GM21390 (cell line): ENCODE results near the gene FKBP10.
"Not testable (repeated sequence)": the region's sequence is repeated elsewhere in the genome, so short reads cannot be mapped to it uniquely, and the experiment has no call there.

ENCODE experiments used
- ATAC-seq: cut with Tn5 transposase; IDR thresholded peaks from one replicate; pipeline ENCODE4 v1.9.1; 2021; ENCODE audit not compliant: unreplicated experiment

FKBP10 gene

GRCh38 chr17:41810659-41811548 is 1.9 kb upstream of the FKBP10 start:
- ATAC-seq = no peak

GRCh38 chr17:41811549-41812380 is 1.0 kb upstream of the FKBP10 start, which contains the start of gene P3H4:
Gene P3H4 (minus strand): TSS chr17:41811949. CDS start chr17:41811915, 34 bp downstream.
- ATAC-seq = peak; percentile 64

- no peak for ATAC-seq
These were observed 412 bp downstream of the FKBP10 start for GRCh38 chr17:41813152-41813680.

DNA sequence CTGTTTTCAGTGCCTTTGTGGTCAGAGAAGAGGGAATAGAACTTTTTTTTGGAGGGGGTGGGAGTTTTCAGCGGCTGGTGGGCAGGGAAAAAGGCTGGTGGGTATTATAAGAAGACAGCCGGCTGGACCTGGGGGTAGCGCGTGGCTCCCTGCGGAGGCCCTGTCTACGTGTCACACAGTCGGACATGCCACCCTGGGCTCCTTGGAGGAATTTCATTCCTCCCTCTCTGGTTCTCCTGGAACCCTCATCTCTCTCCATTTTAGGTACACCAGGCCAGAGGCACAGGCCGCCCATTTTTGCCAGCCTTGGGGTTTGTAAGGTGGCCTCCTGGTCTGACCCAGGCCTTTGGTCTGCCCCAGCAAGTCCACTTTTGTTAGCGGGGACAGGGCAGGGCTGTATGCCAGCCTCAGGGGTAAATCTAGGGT is 908 bp downstream of the FKBP10 start:
- ATAC-seq = no peak

DNA sequence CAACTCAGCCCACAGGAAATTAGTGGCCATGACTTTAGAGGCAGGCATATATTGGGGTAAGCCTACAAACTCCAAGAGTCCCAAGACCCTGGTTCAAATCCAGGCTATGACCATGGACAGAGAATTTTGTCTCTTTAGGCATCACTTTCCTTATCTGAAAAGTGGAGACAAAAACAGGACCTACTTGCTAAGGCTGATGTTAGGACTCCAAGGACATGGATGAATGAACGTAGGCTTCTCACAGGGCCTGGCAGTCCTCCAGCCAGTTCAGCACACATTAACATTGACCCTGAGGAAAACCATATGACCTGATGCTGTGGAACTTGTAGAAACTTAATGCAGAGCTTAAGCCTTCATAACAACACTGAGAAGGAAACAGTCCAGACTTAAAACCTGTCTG is 1.4 kb downstream of the FKBP10 start:
- no peak for ATAC-seq

DNA sequence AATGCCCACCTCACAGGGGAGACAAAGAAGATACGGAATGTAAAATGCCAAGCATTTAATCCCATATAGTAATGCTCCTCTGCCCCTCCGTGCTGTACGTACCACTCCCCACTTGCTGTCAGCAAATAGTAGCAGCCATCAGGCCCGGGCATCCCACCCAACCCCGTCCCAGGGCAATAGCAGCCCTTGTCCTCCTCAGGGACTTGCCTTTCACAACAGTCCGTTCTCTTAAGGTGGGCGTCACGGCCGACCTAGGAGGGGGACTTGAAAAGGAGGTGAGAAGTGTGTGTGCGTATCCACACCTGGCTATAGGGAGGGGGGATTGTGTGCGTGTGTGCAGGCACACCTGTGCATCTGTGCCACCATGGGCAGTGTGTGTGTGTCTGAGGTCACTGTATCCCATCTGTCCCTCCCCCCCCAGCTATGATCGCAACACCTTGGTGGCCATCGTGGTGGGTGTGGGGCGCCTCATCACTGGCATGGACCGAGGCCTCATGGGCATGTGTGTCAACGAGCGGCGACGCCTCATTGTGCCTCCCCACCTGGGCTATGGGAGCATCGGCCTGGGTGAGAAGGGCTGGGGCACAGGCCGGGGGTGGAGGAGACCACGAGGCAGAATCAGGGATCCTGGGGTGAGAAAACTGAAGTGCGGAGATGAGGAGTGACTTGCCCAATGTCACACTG is 4.0 kb downstream of the FKBP10 start:
- ATAC-seq = no peak

DNA sequence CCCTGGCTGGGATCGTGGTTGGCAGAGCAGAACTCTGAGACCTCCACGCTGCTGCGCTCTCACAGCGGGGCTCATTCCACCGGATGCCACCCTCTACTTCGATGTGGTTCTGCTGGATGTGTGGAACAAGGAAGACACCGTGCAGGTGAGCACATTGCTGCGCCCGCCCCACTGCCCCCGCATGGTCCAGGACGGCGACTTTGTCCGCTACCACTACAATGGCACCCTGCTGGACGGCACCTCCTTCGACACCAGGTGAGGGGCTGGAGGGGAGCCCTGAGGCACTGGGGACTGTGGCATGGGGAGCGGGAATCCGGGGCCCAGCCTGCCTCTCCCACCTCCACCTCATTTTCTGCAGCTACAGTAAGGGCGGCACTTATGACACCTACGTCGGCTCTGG is 5.2 kb downstream of the FKBP10 start:
- no peak for ATAC-seq

GRCh38 chr17:41821776-41822175 is 9.0 kb downstream of the FKBP10 start:
- no peak for ATAC-seq

DNA sequence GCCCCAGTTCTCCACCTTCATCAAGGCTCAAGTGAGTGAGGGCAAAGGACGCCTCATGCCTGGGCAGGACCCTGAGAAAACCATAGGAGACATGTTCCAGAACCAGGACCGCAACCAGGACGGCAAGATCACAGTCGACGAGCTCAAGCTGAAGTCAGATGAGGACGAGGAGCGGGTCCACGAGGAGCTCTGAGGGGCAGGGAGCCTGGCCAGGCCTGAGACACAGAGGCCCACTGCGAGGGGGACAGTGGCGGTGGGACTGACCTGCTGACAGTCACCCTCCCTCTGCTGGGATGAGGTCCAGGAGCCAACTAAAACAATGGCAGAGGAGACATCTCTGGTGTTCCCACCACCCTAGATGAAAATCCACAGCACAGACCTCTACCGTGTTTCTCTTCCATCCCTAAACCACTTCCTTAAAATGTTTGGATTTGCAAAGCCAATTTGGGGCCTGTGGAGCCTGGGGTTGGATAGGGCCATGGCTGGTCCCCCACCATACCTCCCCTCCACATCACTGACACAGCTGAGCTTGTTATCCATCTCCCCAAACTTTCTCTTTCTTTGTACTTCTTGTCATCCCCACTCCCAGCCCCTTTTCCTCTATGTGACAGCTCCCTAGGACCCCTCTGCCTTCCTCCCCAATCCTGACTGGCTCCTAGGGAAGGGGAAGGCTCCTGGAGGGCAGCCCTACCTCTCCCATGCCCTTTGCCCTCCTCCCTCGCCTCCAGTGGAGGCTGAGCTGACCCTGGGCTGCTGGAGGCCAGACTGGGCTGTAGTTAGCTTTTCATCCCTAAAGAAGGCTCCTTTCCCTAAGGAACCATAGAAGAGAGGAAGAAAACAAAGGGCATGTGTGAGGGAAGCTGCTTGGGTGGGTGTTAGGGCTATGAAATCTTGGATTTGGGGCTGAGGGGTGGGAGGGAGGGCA is 9.7 kb downstream of the FKBP10 start:
- no peak for ATAC-seq

DNA sequence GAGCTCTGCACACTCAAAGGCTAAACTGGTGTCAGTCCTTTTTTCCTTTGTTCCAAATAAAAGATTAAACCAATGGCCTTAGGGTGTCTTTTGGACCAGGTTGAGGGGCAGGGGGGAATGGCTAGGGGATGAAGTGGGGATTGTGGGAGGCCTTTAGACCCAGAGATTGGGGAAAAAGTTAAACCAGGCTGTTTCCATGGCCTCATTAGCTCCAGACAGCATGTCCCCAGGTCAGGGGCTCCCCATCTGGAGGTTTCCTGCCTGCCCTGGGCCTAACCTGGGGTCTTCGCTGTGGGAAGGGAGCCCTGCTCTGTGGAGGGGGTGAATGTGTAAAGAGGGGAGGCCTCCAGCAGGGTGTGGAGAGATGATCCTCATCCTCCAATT is 10.3 kb downstream of the FKBP10 start:
- ATAC-seq = no peak

DNA sequence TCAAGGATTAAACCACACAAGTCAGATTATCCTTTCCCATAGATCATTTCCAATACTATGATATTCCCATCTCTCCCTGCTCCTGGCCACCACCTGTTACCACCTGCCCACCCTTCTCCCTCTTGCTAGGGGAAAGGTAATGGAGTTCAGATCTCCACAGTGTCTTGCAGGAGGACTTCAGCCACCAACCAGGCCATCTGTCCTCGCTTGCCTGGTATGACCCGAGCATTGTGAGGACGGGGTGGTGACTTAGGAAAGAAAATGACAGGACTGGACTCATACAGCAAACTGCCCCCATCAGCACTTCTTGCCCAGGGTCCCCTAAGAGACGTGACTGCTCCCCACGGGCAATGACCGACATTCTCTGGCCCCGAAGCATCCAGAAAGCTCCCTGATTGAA is 10.8 kb downstream of the FKBP10 start:
- no peak for ATAC-seq

DNA sequence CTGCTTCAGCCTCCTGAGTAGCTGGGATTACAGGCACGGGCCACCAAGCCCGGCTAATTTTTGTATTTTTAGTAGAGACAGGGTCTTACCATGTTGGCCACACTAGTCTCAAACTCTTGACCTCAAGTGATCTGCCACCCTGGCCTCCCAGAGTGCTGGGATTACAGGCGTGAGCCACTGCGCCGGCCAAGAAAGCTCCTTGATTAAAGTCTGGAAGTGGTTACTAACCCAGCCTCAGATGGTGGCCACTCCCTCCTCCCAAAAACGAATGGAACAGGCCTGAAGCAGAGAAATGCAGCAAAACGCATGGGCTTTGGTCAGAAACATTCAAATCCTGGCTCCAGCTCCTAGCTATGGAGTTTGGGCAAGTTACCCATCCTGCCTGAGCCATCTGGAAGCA is 11.3 kb downstream of the FKBP10 start:
- ATAC-seq = no peak

GRCh38 chr17:41825175-41825845 is 12.5 kb downstream of the FKBP10 start:
- no peak for ATAC-seq

- not testable (repeated sequence) for ATAC-seq
These were observed 17.2 kb downstream of the FKBP10 start for GRCh38 chr17:41829961-41830360.

DNA sequence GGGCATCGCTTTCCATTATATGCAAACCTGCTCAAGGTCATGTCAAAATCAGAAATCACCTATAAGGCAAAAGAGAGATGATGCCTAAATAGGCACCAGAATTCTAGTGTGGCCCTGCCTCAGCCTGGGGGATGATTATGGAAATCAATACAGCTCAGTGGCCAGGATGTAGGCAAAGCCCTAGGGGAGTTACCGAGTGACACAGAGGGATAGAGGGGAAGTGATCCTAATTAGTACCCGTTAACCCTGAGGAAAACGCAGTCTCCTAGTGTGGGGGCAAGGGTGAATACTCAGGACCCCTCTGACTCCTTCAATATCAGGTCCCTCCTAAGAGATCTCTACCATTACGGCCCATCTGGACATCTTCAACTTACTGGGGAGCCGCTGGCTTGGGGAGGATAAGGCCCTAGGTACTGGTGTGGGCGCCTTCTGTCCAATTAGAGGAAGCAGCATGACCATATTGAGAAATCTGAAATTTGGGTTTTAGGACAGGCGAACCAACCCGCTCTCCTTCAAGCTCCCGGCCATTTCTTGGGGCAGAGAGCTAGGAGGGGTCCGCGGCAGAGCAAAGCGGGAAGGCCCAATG is 22.5 kb downstream of the FKBP10 start:
- no peak for ATAC-seq

DNA sequence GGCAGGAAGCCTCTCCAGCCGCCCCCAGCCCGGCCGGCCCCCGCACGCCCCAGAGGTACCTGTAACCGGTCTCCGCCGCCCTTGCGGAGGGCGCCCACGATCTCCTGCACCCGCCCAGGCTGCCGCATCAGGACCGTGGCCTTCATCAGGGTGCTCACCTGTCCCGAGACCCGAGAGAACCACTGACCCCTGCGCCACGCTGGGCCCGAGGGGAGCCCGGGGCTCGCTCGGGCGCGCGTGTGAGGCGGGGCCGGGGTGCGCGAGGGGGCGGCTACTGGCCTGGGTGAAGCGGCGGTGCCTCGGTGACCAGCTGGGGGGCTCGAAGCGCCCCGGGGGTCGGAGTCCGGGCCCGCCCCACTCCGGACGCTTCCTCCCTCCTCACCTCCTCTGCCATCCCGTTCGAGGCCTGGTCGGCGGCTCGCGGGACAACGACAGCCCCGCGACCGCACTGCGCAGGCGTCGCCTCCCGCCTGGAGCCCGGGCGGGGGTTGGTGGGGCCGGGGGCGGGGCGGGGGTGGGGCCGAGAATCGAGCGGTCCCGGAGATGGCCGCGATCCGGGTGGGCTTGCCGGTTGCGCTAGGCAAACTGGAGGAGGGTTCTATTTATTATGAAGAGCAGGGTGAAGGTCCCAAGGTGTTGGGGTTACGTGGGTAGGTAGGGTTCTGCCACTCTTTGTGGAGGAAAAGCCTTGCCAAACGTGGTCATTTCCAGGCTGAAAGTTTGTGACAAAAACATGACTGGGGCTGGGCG is 23.2 kb downstream of the FKBP10 start, which contains the start of gene NT5C3B:
Gene NT5C3B (minus strand): TSS at position 433 of the 750 bp plus-strand sequence. CDS start 39 bp downstream, at position 394.
- ATAC-seq = no peak

GRCh38 chr17:41836550-41837196 is 23.9 kb downstream of the FKBP10 start:
- no peak for ATAC-seq
